K562 (cell line): ENCODE results near the gene RACK1. TPM values are rescaled to one million over a fixed set of nuclear protein-coding genes. Genes with fewer than 3 reads are reported as not detected.

Experiments used
- ATAC-seq: fragments of 200-7000 bp; cut with Tn5 transposase; 3 replicates; pipeline ENCODE4 v1.9.1; 2020; ENCODE audit warnings: moderate library complexity
- BruUV-seq: library from RNA; stranded (reverse); fragments of 400-500 nt; replicated peaks from 2 replicates; lab custom pipeline; 2021; lab: Mats Ljungman, UMichigan
- CTCF ChIA-PET: fragments of 300-600 bp; formaldehyde crosslinking; extraction: SDS; loops from one replicate; lab custom pipeline; 2021; ENCODE audit warnings: low intra/inter-chr PET ratio; lab: Yijun Ruan, JAX
- POLR2A ChIA-PET: fragments of 300-600, 350-650 bp; sonication (Branson Sonifier 250); formaldehyde crosslinking; extraction: SDS; loops from one replicate; lab custom pipeline; 2021; ENCODE audit warnings: antibody characterized with exemption, inconsistent platforms; lab: Yijun Ruan, JAX
- DNase-seq, 4 experiments: peaks; one replicate each; pipeline versions ENCODE4 v3.0.0 to v3.0.0-alpha.2; 2011 to 2018; ENCODE audit warnings: low spot score in 3 of 4, mixed read lengths in 3 of 4; ENCODE audit errors: extremely low read depth in 1 of 4
- FAIRE-seq: peaks from 2 replicates; lab custom pipeline; 2011; peaks lifted over from hg19 to GRCh38; lab: Jason Lieb, UNC
- H2AFZ ChIP-seq: 2 replicates; pipeline ENCODE4 v1.6.0; 2011; ENCODE audit warnings: low read depth, low read length, control low read depth, inconsistent platforms
- H3K27ac ChIP-seq: fragments of 200-600 bp; 3 replicates; pipeline ENCODE4 v1.8.0; 2011; ENCODE audit warnings: low read depth, mild to moderate bottlenecking, control low read depth, inconsistent platforms, low read length, moderate library complexity, mixed read lengths; ENCODE audit errors: extremely low read depth
- H3K27me3 ChIP-seq, 2 experiments: fragments of 300-600 bp in 1 of 2; 2 replicates in 1 of 2; 3 replicates in 1 of 2; pipeline versions ENCODE4 v1.6.0 to v1.8.0; 2011; ENCODE audit warnings: inconsistent platforms in 2 of 2, low read length in 2 of 2, mild to moderate bottlenecking in 1 of 2, mixed read lengths in 1 of 2, moderate library complexity in 1 of 2; ENCODE audit not compliant: control insufficient read depth in 2 of 2, insufficient read depth in 2 of 2
- H3K36me3 ChIP-seq: fragments of 300-600 bp; 3 replicates; pipeline ENCODE4 v1.8.0; 2011; ENCODE audit warnings: mild to moderate bottlenecking, low read length, inconsistent platforms; ENCODE audit not compliant: control insufficient read depth, insufficient read depth
- H3K4me1 ChIP-seq, 2 experiments: fragments of 200-600 bp in 1 of 2; replicated peaks in 1 of 2; 2 replicates in 1 of 2; 3 replicates in 1 of 2; pipeline versions ENCODE4 v1.5.1 to v1.8.0; 2011; ENCODE audit warnings: inconsistent platforms in 2 of 2, low read length in 2 of 2, mild to moderate bottlenecking in 1 of 2, mixed read lengths in 1 of 2, moderate library complexity in 1 of 2; ENCODE audit not compliant: control insufficient read depth in 2 of 2, insufficient read depth in 2 of 2
- H3K4me2 ChIP-seq: 2 replicates; pipeline ENCODE4 v1.6.1; 2011; ENCODE audit warnings: low read length, control low read depth, inconsistent platforms, mixed read lengths; ENCODE audit not compliant: insufficient read depth
- H3K4me3 ChIP-seq: fragments of 200-600 bp; sonication (generic), shearing (Covaris generic); 2 replicates; pipeline ENCODE4 v1.5.1; 2016; ENCODE audit warnings: control low read depth, inconsistent platforms
- H3K79me2 ChIP-seq: fragments of 200-600 bp; 3 replicates; pipeline ENCODE4 v1.8.0; 2011; ENCODE audit warnings: low read length, inconsistent platforms; ENCODE audit not compliant: control insufficient read depth, insufficient read depth
- H3K9ac ChIP-seq, 2 experiments: 2 replicates each; pipeline versions ENCODE4 v1.6.0 to v1.6.1; 2011; ENCODE audit warnings: low read depth in 2 of 2, low read length in 2 of 2, control low read depth in 1 of 2, inconsistent platforms in 1 of 2, mild to moderate bottlenecking in 1 of 2, mixed read lengths in 1 of 2; ENCODE audit not compliant: insufficient read depth in 1 of 2
- H3K9me1 ChIP-seq: one replicate; pipeline ENCODE4 v1.6.0; 2011; ENCODE audit warnings: inconsistent platforms, mild to moderate bottlenecking, low read length, moderate library complexity; ENCODE audit not compliant: control insufficient read depth, insufficient read depth
- H3K9me3 ChIP-seq: replicated peaks from 2 replicates; pipeline ENCODE4 v1.5.1; 2011; ENCODE audit warnings: low read depth, low read length, inconsistent platforms; ENCODE audit not compliant: control insufficient read depth, insufficient read depth
- H4K20me1 ChIP-seq: replicated peaks from 2 replicates; pipeline ENCODE4 v1.6.1; 2011; ENCODE audit warnings: low read length, inconsistent platforms, mixed read lengths; ENCODE audit not compliant: control insufficient read depth, insufficient read depth
- PKNOX1 ChIP-seq: fragments of 450-650 bp; IDR thresholded peaks from 2 replicates; pipeline ENCODE4 v1.6.1; 2016
- PRDM10 ChIP-seq: fragments of 450-650 bp; IDR thresholded peaks from 2 replicates; pipeline ENCODE4 v1.6.1; 2018; ENCODE audit not compliant: partially characterized antibody
- TEAD1 ChIP-seq, 2 experiments: fragments of 450-650 bp in 1 of 2; sonication (generic) in 1 of 2; formaldehyde crosslinking; IDR thresholded peaks; 2 replicates each; pipeline versions ENCODE4 v1.4.0 to v1.8.0; 2020 to 2022; ENCODE audit warnings: mild to moderate bottlenecking in 2 of 2, missing genetic modification reagents in 1 of 2
- THAP12 ChIP-seq: fragments of 250-450 bp; sonication (Bioruptor Pico); IDR thresholded peaks from 2 replicates; pipeline ENCODE4 v1.9.0; 2021; ENCODE audit warnings: mild to moderate bottlenecking, inconsistent platforms
- TRIM25 ChIP-seq: fragments of 450-650 bp; IDR thresholded peaks from 2 replicates; pipeline ENCODE4 v1.7.0; 2016; ENCODE audit warnings: borderline replicate concordance
- ZNF316 ChIP-seq: fragments of 450-650 bp; IDR thresholded peaks from 2 replicates; pipeline ENCODE4 v1.6.1; 2016
- WGBS: fragments of 100-300 bp; shearing (Covaris generic); methylation state at CpG from one replicate; pipeline ENCODE4 v1.1.6; 2016; ENCODE audit warnings: low coverage, mixed read lengths; ENCODE audit not compliant: insufficient coverage; ENCODE audit errors: missing lambda C conversion rate; 5-methylcytosine and 5-hydroxymethylcytosine counted together
- in situ Hi-C: fragments of 300-500 bp; cut with MboI; formaldehyde crosslinking; loops from 4 replicates; pipeline ENCODE4 v1.15.0; 2018; ENCODE audit warnings: inconsistent platforms, mixed read lengths
- intact Hi-C: fragments of 100-400 bp; cut with micrococcal nuclease; formaldehyde crosslinking; loops from 2 replicates; pipeline ENCODE4 v1.14.2; 2022
- polyA plus RNA-seq, 8 experiments: library from polyadenylated mRNA; depleted of rRNA in 4 of 8; stranded (reverse) in 5 of 8; unstranded in 3 of 8; fragments of >200 nt; fragmentation: Nextera tagmentation in 2 of 8; fragmentation: Illumina TruSeq in 1 of 8; extraction: Ambion mirVana in 2 of 8; extraction: Trizol in 1 of 8; gene quantifications; 2 replicates each; pipeline versions ENCODE4 v1.2.1 to v1.2.3, GENCODE V29; 2011 to 2014; ENCODE audit warnings: inconsistent platforms in 1 of 8, missing spikeins in 1 of 8
- total RNA-seq, 7 experiments: library from RNA; depleted of rRNA in 6 of 7; stranded (reverse); fragments of >200 nt in 6 of 7; fragmentation: Illumina TruSeq in 2 of 7; extraction: Trizol in 2 of 7; gene quantifications; 2 replicates each; pipeline versions ENCODE4 v1.2.1 to v1.2.3, GENCODE V29; 2011 to 2021; ENCODE audit warnings: low replicate concordance in 1 of 7

The RACK1 gene
- total and polyA plus RNA-seq, 9 of the 15 experiments (the other 6 are each of a cell fraction or from before 2014, with no cell fraction given), result 2,303 to 5,311 (median 3,833) TPM

- DNase-seq (peak in 1 of 4 experiments; percentile 56), FAIRE-seq (no peak), ATAC-seq (peak; percentile 1; the same call in 1 of the 3 replicates)
- Histone ChIP-seq H3K79me2 (peaks cover 87% of the 10 kb centered on the region), H3K4me3 (peak overlapping the region; percentile 94), H3K9me3 (no peaks in the 10 kb centered on the region), H3K4me2 (peak overlapping the region; percentile 93), H3K27ac (peak overlapping the region; percentile 99), H3K9me1 (peaks cover 8% of the 10 kb centered on the region), H3K27me3 (no peaks in the 10 kb centered on the region), H3K4me1 (peaks cover 31 to 44% of the 10 kb centered on the region in 2 experiments; a peak in 4 of 5 replicates), H2AFZ (no peak overlapping the region), H3K36me3 (peaks cover 69% of the 10 kb centered on the region), H4K20me1 (peaks cover 58% of the 10 kb centered on the region), H3K9ac (peak overlapping the region; percentile 99 to 100)
- in situ Hi-C loops (no loop called here), intact Hi-C loops (no loop called here)
- POLR2A ChIA-PET, result interaction anchor here (1.2 to 17.5 kb wide), 6 partner anchors 9 to 60 kb away, joined by 3 to 185 read pairs (median 4); partner anchors contain the start of genes TRIM41 and TRIM52
- no TSS peak for BruUV-seq
- WGBS, result 9% methylated on average over 6 of the region's 6 CpGs
- CTCF ChIA-PET, result interaction anchor here (0.7 kb wide), 1 partner anchor 13 kb away, joined by 3 read pairs; no protein-coding TSS in a partner anchor
- TF ChIP-seq PRDM10, result peak; percentile 88
- TF ChIP-seq ZNF316, result peak; percentile 56; the same call in 1 of the 2 replicates
- no peak for TF ChIP-seq THAP12
- TF ChIP-seq PKNOX1, result peak; percentile 46
- no peak; a peak in 1 of 4 replicates for TF ChIP-seq TEAD1 (CRISPR knock-in tag; IDR thresholded peaks at IDR 0.05)
- TF ChIP-seq TRIM25, result no peak
Observed at GRCh38 chr5:181241393-181241975, 2.2 kb downstream of the RACK1 start.
